Heart right ventricle (tissue), 16 donors: ENCODE results near the gene IL1R1. TPM values are rescaled to one million over a fixed set of nuclear protein-coding genes. Genes with fewer than 3 reads are reported as not detected.

Source experiments
- ATAC-seq, 8 donors: fragments of 200-7000 bp; cut with Tn5 transposase; one replicate each; pipeline ENCODE4 v1.9.1; 2020; ENCODE audit warnings: mild to moderate bottlenecking in 8 of 8, moderate library complexity in 8 of 8, moderate number of reproducible peaks in 1 of 8
- DNase-seq, 2 donors: peaks; one replicate each; pipeline ENCODE4 v3.0.0-alpha.2; 2020
- H3K27ac ChIP-seq, 10 donors: fragments of 200-600 bp; sonication (generic) in 2 of 10; one replicate each; pipeline versions ENCODE4 v1.5.0 to v1.8.0; 2020 to 2022; ENCODE audit warnings: mild to moderate bottlenecking in 3 of 10
- H3K27me3 ChIP-seq, 7 donors: fragments of 200-600 bp; one replicate each; pipeline ENCODE4 v1.8.0; 2021 to 2022; ENCODE audit warnings: mild to moderate bottlenecking in 2 of 7
- H3K36me3 ChIP-seq, 9 donors: fragments of 200-600 bp; sonication (generic) in 1 of 9; one replicate each; pipeline versions ENCODE4 v1.5.0 to v1.8.0; 2020 to 2022; ENCODE audit warnings: mild to moderate bottlenecking in 2 of 9
- H3K4me1 ChIP-seq, 9 donors: fragments of 200-600 bp; sonication (generic) in 1 of 9; one replicate each; pipeline versions ENCODE4 v1.5.0 to v1.8.0; 2020 to 2022; ENCODE audit warnings: mild to moderate bottlenecking in 4 of 9
- H3K4me3 ChIP-seq, 10 donors: fragments of 200-600 bp; sonication (generic) in 2 of 10; one replicate each; pipeline versions ENCODE4 v1.5.0 to v1.8.0; 2020 to 2022; ENCODE audit warnings: mild to moderate bottlenecking in 7 of 10, moderate library complexity in 2 of 10
- H3K9me3 ChIP-seq, 11 donors: fragments of 200-600 bp in 10 of 11; sonication (generic) in 2 of 11; one replicate each; pipeline versions ENCODE4 v1.5.0 to v1.8.0; 2013 to 2022; ENCODE audit warnings: mild to moderate bottlenecking in 2 of 11, control low read depth in 1 of 11, moderate library complexity in 1 of 11
- CTCF ChIP-seq, 9 donors: fragments of 200-600 bp; sonication (generic) in 2 of 9; IDR thresholded peaks; one replicate each; pipeline versions ENCODE4 v1.5.0 to v1.8.0; 2021 to 2022; ENCODE audit warnings: antibody characterized with exemption in 9 of 9, mild to moderate bottlenecking in 5 of 9, moderate library complexity in 1 of 9
- WGBS, 2 donors: extraction: QIAGEN DNeasy Blood & Tissue Kit; methylation state at CpG; one replicate each; pipeline ENCODE4 v1.1.7; 2013; ENCODE audit warnings: inconsistent platforms in 1 of 2; 5-methylcytosine and 5-hydroxymethylcytosine counted together
- intact Hi-C, 10 donors: fragments of 100-400 bp; cut with DNase I; formaldehyde crosslinking; loops; one replicate each; pipeline versions ENCODE4 v1.11.1 to v1.14.2; 2022
- polyA plus RNA-seq, 2 donors: library from polyadenylated mRNA; stranded (reverse); fragments of 200-250 nt; gene quantifications; one replicate each; pipeline ENCODE4 v1.2.3, GENCODE V29; 2013
- total RNA-seq, 10 donors: library from RNA; stranded (reverse); fragmentation: NEBNext Ultra II Directional in 3 of 10; extraction: Animal tissue kit (Norgen Biotek cat#: 25700) in 3 of 10; gene quantifications; one replicate each; pipeline versions ENCODE4 v1.2.1 to v1.2.4, GENCODE V29; 2021 to 2023
- donor health status: Arrhythmogenic right ventricular cardiomyopathy.
- donor health status: ischemic (EF 13 %, LVEDD 7.1; RV severe dilation, severe dysfunction).
- donor health status: healthy with polysubstance abuse.
- donor health status: DM: no; HTN: yes; CAD: no.
- donor health status: DM: no; HTN: no; CAD: no.
- donor health status: ischemic (EF 25% LVEDD 6.9; RV normal size, moderate dysfunction).
- donor health status: ischemic (EF 25% LVEDD 5.7; RV mildly dilated, moderate dysfunction).
- donor health status: healthy.
- donor health status: DM: yes; HTN: yes; CAD: no.
- donor health status: Ischemic cardiomyopathy.
- donor health status: ischemic (EF 35%, LVEDD 5.7; RV mildly dilated, moderate dysfunction).
- donor health status: nonischemic (EF 11% LVEDD 7.7; RV severe dilation, severe dysfunction).
- donor health status: DM: yes; HTN: yes; CAD: no.
- donor health status: PGD.
- donor health status: ischemic (EF 29% LVEDD 5.4; RV normal size, mild dysfunction).
- donor health status: nonischemic (EF 23%, LVEDD 6.1; RV moderate dilation, normal function).

IL1R1 gene
- total and polyA plus RNA-seq, 12 donors: 5.7 to 47.0 (median 18.6) TPM

GRCh38 chr2:102109016-102109415, 33.5 kb upstream of the IL1R1 start:
- intact Hi-C loops: no loop called here
- Histone ChIP-seq H3K36me3 (peaks cover 0 to 7% (median 0%) of the 10 kb centered on the region in 9 donors), H3K27me3 (no peaks in the 10 kb centered on the region), H3K4me3 (no peak overlapping the region), H3K4me1 (peaks cover 0 to 16% (median 9%) of the 10 kb centered on the region in 9 donors), H3K27ac (no peak overlapping the region), H3K9me3 (no peaks in the 10 kb centered on the region)
- TF ChIP-seq CTCF (IDR thresholded peaks at IDR 0.05): no peak
- ATAC-seq (no peak), DNase-seq (no peak)
- WGBS, 2 donors: 99% methylated on average over 5 of the region's 5 CpGs

- Histone ChIP-seq H3K27me3 (no peaks in the 10 kb centered on the region), H3K4me3 (no peak overlapping the region), H3K27ac (no peak overlapping the region), H3K36me3 (peaks cover 0 to 7% (median 0%) of the 10 kb centered on the region in 9 donors), H3K9me3 (no peaks in the 10 kb centered on the region), H3K4me1 (peaks cover 0 to 13% (median 0%) of the 10 kb centered on the region in 9 donors)
- intact Hi-C loops: no loop called here
- TF ChIP-seq CTCF (IDR thresholded peaks at IDR 0.05): no peak
- 78 to 87% methylated on average over 5 of the region's 5 CpGs for WGBS, 2 donors
- no peak for ATAC-seq
- no peak for DNase-seq
These were observed 32.4 kb upstream of the IL1R1 start for GRCh38 chr2:102110171-102110570.

GRCh38 chr2:102110596-102111334, 31.8 kb upstream of the IL1R1 start:
- Histone ChIP-seq H3K27ac (no peak overlapping the region), H3K4me1 (peaks cover 0 to 19% (median 0%) of the 10 kb centered on the region in 9 donors), H3K36me3 (peaks cover 0 to 7% (median 0%) of the 10 kb centered on the region in 9 donors), H3K9me3 (no peaks in the 10 kb centered on the region), H3K27me3 (no peaks in the 10 kb centered on the region), H3K4me3 (no peak overlapping the region)
- WGBS, 2 donors: 85 to 92% methylated on average over 13 of the region's 13 CpGs
- intact Hi-C loops: no loop called here
- ATAC-seq (no peak), DNase-seq (no peak)
- no peak for TF ChIP-seq CTCF (IDR thresholded peaks at IDR 0.05)

GRCh38 chr2:102111823-102112222, 30.7 kb upstream of the IL1R1 start:
- Histone ChIP-seq H3K4me1 (peaks cover 0 to 30% (median under 1%) of the 10 kb centered on the region in 9 donors), H3K9me3 (no peaks in the 10 kb centered on the region), H3K36me3 (peaks cover 0 to 7% (median 0%) of the 10 kb centered on the region in 9 donors), H3K4me3 (no peak overlapping the region), H3K27ac (no peak overlapping the region), H3K27me3 (no peaks in the 10 kb centered on the region)
- DNase-seq (no peak), ATAC-seq (peak in 2 of 8 donors; percentile 29 to 51)
- intact Hi-C loops: no loop called here
- TF ChIP-seq CTCF (IDR thresholded peaks at IDR 0.05): no peak
- 67 to 71% methylated on average over 2 of the region's 2 CpGs for WGBS, 2 donors
